ENCODE measurements around the gene CDH8.

DNA sequence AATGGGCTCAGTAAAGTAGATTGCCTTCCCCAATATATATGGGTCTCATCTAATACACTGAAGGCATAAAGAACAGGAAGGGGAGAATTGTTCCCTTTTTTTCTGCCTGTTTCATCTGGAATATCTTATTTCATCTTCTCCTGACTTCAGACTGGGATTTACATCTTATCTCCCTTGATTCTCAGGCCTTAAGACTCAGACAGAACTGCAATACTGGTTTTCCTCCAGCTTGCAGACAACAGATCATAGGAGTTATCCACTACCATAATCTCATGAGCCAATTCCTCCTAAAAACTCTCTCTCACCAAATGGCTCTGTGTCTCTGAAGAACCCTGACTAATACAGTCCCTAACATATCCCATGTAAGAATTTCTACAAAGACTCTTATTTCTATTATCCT, 390.7 kb downstream of the CDH8 start:
- TF ChIP-seq NFIC (IDR thresholded peaks at IDR 0.05; ENCODE audit: borderline replicate concordance), result no peak
- TF ChIP-seq POLR2AphosphoS5 (IDR thresholded peaks at IDR 0.05; ENCODE audit: low read depth, low read length), result no peak
- no peak for TF ChIP-seq YY1 (IDR thresholded peaks at IDR 0.05; ENCODE audit: low read depth)
- TF ChIP-seq, protein P1, sequence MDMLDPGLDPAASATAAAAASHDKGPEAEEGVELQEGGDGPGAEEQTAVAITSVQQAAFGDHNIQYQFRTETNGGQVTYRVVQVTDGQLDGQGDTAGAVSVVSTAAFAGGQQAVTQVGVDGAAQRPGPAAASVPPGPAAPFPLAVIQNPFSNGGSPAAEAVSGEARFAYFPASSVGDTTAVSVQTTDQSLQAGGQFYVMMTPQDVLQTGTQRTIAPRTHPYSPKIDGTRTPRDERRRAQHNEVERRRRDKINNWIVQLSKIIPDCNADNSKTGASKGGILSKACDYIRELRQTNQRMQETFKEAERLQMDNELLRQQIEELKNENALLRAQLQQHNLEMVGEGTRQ (IDR thresholded peaks at IDR 0.05; ENCODE audit: borderline replicate concordance, low read depth, low read length), result no peak
- TF ChIP-seq, protein P2, sequence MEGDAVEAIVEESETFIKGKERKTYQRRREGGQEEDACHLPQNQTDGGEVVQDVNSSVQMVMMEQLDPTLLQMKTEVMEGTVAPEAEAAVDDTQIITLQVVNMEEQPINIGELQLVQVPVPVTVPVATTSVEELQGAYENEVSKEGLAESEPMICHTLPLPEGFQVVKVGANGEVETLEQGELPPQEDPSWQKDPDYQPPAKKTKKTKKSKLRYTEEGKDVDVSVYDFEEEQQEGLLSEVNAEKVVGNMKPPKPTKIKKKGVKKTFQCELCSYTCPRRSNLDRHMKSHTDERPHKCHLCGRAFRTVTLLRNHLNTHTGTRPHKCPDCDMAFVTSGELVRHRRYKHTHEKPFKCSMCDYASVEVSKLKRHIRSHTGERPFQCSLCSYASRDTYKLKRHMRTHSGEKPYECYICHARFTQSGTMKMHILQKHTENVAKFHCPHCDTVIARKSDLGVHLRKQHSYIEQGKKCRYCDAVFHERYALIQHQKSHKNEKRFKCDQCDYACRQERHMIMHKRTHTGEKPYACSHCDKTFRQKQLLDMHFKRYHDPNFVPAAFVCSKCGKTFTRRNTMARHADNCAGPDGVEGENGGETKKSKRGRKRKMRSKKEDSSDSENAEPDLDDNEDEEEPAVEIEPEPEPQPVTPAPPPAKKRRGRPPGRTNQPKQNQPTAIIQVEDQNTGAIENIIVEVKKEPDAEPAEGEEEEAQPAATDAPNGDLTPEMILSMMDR (IDR thresholded peaks at IDR 0.05), result no peak

Data from SK-N-SH (cell line).